Astrocyte (in vitro differentiated cells and primary cell): ENCODE results near the gene METTL8. TPM values are rescaled to one million over a fixed set of nuclear protein-coding genes. Genes with fewer than 3 reads are reported as not detected.
A peak's percentile ranks its signal among the peaks of the same experiment; 100 is the strongest.

Experiments
- DNase-seq: peaks from one replicate; pipeline ENCODE4 v3.0.0-alpha.2; 2010; ENCODE audit warnings: low read depth
- FAIRE-seq: peaks from 2 replicates; lab custom pipeline; 2011; peaks lifted over from hg19 to GRCh38; lab: Jason Lieb, UNC
- H2AFZ ChIP-seq: 2 replicates; pipeline ENCODE4 v1.6.0; 2012; ENCODE audit warnings: low read depth, low read length, inconsistent platforms
- H3K27ac ChIP-seq: 2 replicates; pipeline ENCODE4 v1.5.1; 2011; ENCODE audit warnings: low read depth, low read length, inconsistent platforms
- H3K27me3 ChIP-seq: 2 replicates; pipeline ENCODE4 v1.6.0; 2011; ENCODE audit warnings: low read length, inconsistent platforms; ENCODE audit not compliant: insufficient read depth
- H3K36me3 ChIP-seq: 2 replicates; pipeline ENCODE4 v1.5.1; 2011; ENCODE audit warnings: low read length, inconsistent platforms; ENCODE audit not compliant: insufficient read depth
- H3K4me1 ChIP-seq: 2 replicates; pipeline ENCODE4 v1.5.1; 2011; ENCODE audit warnings: low read length, inconsistent platforms; ENCODE audit not compliant: insufficient read depth
- H3K4me2 ChIP-seq: 2 replicates; pipeline ENCODE4 v1.6.0; 2012; ENCODE audit warnings: low read length, inconsistent platforms
- H3K4me3 ChIP-seq: 2 replicates; pipeline ENCODE4 v1.5.1; 2011; ENCODE audit warnings: low read depth, mild to moderate bottlenecking, low read length, inconsistent platforms; ENCODE audit not compliant: insufficient read depth
- H3K79me2 ChIP-seq: 2 replicates; pipeline ENCODE4 v1.6.0; 2012; ENCODE audit warnings: mild to moderate bottlenecking, low read length, inconsistent platforms; ENCODE audit not compliant: insufficient read depth
- H3K9ac ChIP-seq: 2 replicates; pipeline ENCODE4 v1.6.0; 2012; ENCODE audit warnings: mild to moderate bottlenecking, low read length, inconsistent platforms
- H3K9me3 ChIP-seq: 2 replicates; pipeline ENCODE4 v1.5.1; 2012; ENCODE audit warnings: low read depth, mild to moderate bottlenecking, low read length, inconsistent platforms; ENCODE audit not compliant: insufficient read depth
- H4K20me1 ChIP-seq: 2 replicates; pipeline ENCODE4 v1.6.0; 2012; ENCODE audit warnings: low read length, inconsistent platforms; ENCODE audit not compliant: insufficient read depth
- H3K27ac Mint-ChIP-seq: one replicate; pipeline ENCODE4 v1.8.0; 2021; ENCODE audit warnings: mild to moderate bottlenecking, mixed read lengths; ENCODE audit not compliant: unreplicated experiment
- H3K27me3 Mint-ChIP-seq: one replicate; pipeline ENCODE4 v1.8.0; 2021; ENCODE audit warnings: low read depth, mixed read lengths; ENCODE audit not compliant: unreplicated experiment
- H3K36me3 Mint-ChIP-seq: one replicate; pipeline ENCODE4 v1.8.0; 2021; ENCODE audit warnings: low read depth, mixed read lengths; ENCODE audit not compliant: unreplicated experiment
- H3K4me1 Mint-ChIP-seq: one replicate; pipeline ENCODE4 v1.8.0; 2021; ENCODE audit warnings: low read depth, mixed read lengths; ENCODE audit not compliant: unreplicated experiment
- H3K4me3 Mint-ChIP-seq: one replicate; pipeline ENCODE4 v1.8.0; 2021; ENCODE audit warnings: mild to moderate bottlenecking, moderate library complexity, mixed read lengths; ENCODE audit not compliant: unreplicated experiment
- H3K9me3 Mint-ChIP-seq: one replicate; pipeline ENCODE4 v1.8.0; 2021; ENCODE audit warnings: mild to moderate bottlenecking, mixed read lengths; ENCODE audit not compliant: unreplicated experiment
- CTCF ChIP-seq: IDR thresholded peaks from 2 replicates; pipeline ENCODE4 v1.5.1; 2011; ENCODE audit warnings: low read depth, mild to moderate bottlenecking, inconsistent platforms, low read length, moderate library complexity; ENCODE audit not compliant: insufficient read depth
- EZH2 ChIP-seq: IDR thresholded peaks from 2 replicates; pipeline ENCODE4 v1.6.1; 2012; ENCODE audit warnings: mild to moderate bottlenecking, low read length, inconsistent platforms; ENCODE audit not compliant: insufficient read depth
- total RNA-seq: library from RNA; stranded (reverse); gene quantifications from 2 replicates; pipeline ENCODE4 v1.2.1, GENCODE V29; 2021

Gene METTL8
- total RNA-seq, 1 donor from 2014 or later, result 40.4 TPM

GRCh38 chr2:171365778-171366177 lies 68.0 kb downstream of the METTL8 start:
- Mint-ChIP-seq H3K4me3 (no peak overlapping the region), H3K4me1 (peaks cover 3% of the 10 kb centered on the region), H3K27me3 (no peaks in the 10 kb centered on the region), H3K9me3 (peaks cover 7% of the 10 kb centered on the region), H3K27ac (no peak overlapping the region), H3K36me3 (no peaks in the 10 kb centered on the region)
- no peaks in the 10 kb centered on the region for H3K4me1 ChIP-seq
- H2AFZ ChIP-seq, result no peak overlapping the region
- TF ChIP-seq CTCF (no peak), EZH2 (no peak)
- no peaks in the 10 kb centered on the region for H3K36me3 ChIP-seq
- DNase-seq (no peak), FAIRE-seq (no peak)
- H3K79me2 ChIP-seq, result no peaks in the 10 kb centered on the region
- no peak overlapping the region for H3K4me3 ChIP-seq
- no peaks in the 10 kb centered on the region for H3K9me3 ChIP-seq
- H3K9ac ChIP-seq, result no peak overlapping the region
- H4K20me1 ChIP-seq, result no peaks in the 10 kb centered on the region
- no peak overlapping the region for H3K4me2 ChIP-seq
- H3K27me3 ChIP-seq, result no peaks in the 10 kb centered on the region
- H3K27ac ChIP-seq, result no peak overlapping the region

- H3K9ac ChIP-seq, result no peak overlapping the region
- no peak for FAIRE-seq
- no peaks in the 10 kb centered on the region for H3K36me3 ChIP-seq
- no peaks in the 10 kb centered on the region for H3K4me1 ChIP-seq
- no peak overlapping the region for H3K4me3 ChIP-seq
- H3K27ac Mint-ChIP-seq, result no peak overlapping the region
- TF ChIP-seq EZH2 (no peak), CTCF (no peak)
- no peaks in the 10 kb centered on the region for H3K27me3 Mint-ChIP-seq
- H3K36me3 Mint-ChIP-seq, result no peaks in the 10 kb centered on the region
- DNase-seq, result peak; percentile 39
- H4K20me1 ChIP-seq, result no peaks in the 10 kb centered on the region
- peaks cover 7% of the 10 kb centered on the region for H3K9me3 Mint-ChIP-seq
- H3K27me3 ChIP-seq, result no peaks in the 10 kb centered on the region
- H2AFZ ChIP-seq, result no peak overlapping the region
- H3K9me3 ChIP-seq, result no peaks in the 10 kb centered on the region
- peak overlapping the region; percentile 17 for H3K4me2 ChIP-seq
- H3K4me1 Mint-ChIP-seq, result peaks cover 3% of the 10 kb centered on the region
- no peak overlapping the region for H3K27ac ChIP-seq
- no peak overlapping the region for H3K4me3 Mint-ChIP-seq
- H3K79me2 ChIP-seq, result no peaks in the 10 kb centered on the region
Measured at GRCh38 chr2:171365232-171365631, 68.6 kb downstream of the METTL8 start.

- no peak overlapping the region for H3K9ac ChIP-seq
- H3K36me3 ChIP-seq, result no peaks in the 10 kb centered on the region
- no peak overlapping the region for H3K4me3 ChIP-seq
- Mint-ChIP-seq H3K9me3 (peaks cover 7% of the 10 kb centered on the region), H3K4me1 (peaks cover 3% of the 10 kb centered on the region), H3K27me3 (no peaks in the 10 kb centered on the region), H3K4me3 (no peak overlapping the region), H3K36me3 (peaks cover 8% of the 10 kb centered on the region), H3K27ac (no peak overlapping the region)
- H3K4me2 ChIP-seq, result no peak overlapping the region
- TF ChIP-seq EZH2 (no peak), CTCF (no peak)
- no peaks in the 10 kb centered on the region for H3K9me3 ChIP-seq
- H3K79me2 ChIP-seq, result no peaks in the 10 kb centered on the region
- no peaks in the 10 kb centered on the region for H3K4me1 ChIP-seq
- DNase-seq (no peak), FAIRE-seq (no peak)
- H2AFZ ChIP-seq, result no peak overlapping the region
- H3K27me3 ChIP-seq, result no peaks in the 10 kb centered on the region
- no peak overlapping the region for H3K27ac ChIP-seq
- no peaks in the 10 kb centered on the region for H4K20me1 ChIP-seq
Measured at GRCh38 chr2:171362396-171362795, 71.4 kb downstream of the METTL8 start.
